HuH-7.5 (cell line): ENCODE results near the gene TEDDM1.
"Not testable (repeated sequence)": the region's sequence is repeated elsewhere in the genome, so short reads cannot be mapped to it uniquely, and the experiment has no call there.

Source experiments
- DNase-seq: peaks from one replicate; pipeline ENCODE4 v3.0.0; 2011; ENCODE audit warnings: low spot score

Gene TEDDM1, protein sequence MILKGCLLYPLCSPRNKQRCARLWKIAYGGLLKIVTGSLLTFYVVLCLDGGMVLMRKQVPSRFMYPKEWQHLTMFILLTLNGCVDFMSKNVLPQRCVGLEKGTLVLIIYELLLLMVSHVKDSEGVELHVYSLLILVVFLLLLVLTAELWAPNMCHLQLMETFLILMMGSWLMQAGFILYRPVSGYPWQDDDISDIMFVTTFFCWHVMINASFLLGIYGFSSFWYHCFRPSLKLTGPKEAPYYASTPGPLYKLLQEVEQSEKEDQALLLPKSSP

GRCh38 chr1:182400567-182400966 is at the start of gene TEDDM1:
TSS of gene TEDDM1 (minus strand) at chr1:182400667. CDS start at chr1:182400485, 182 bp downstream.
- no peak for DNase-seq

DNA sequence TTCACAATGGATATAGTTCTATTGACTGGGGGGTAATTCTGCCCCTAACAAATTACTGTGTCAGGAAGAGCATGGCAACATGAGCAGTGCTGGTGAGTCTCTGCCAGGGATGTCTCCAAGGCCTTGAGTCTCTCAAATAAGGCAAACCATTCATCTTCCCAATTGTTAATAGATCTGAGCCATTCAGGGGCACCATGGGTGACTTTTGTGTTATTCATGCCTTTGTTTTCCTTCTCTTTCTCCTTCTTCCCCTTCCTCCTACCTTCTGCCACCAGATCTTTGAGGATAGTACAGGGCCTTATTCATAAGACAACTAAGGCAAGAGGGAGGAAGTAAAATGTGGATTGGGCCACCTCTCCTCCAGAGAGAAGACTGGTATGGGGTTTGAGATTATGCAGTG is 49.6 kb upstream of the TEDDM1 start, which contains the start of gene RGSL1:
Gene RGSL1 (plus strand): TSS at position 60 of the 400 bp plus-strand sequence. CDS start 20 bp downstream, at position 80.
- DNase-seq: no peak

GRCh38 chr1:182447660-182448059 is 47.2 kb upstream of the TEDDM1 start:
- no peak for DNase-seq

- not testable (repeated sequence) for DNase-seq
These were observed 46.7 kb upstream of the TEDDM1 start for GRCh38 chr1:182447124-182447523.

DNA sequence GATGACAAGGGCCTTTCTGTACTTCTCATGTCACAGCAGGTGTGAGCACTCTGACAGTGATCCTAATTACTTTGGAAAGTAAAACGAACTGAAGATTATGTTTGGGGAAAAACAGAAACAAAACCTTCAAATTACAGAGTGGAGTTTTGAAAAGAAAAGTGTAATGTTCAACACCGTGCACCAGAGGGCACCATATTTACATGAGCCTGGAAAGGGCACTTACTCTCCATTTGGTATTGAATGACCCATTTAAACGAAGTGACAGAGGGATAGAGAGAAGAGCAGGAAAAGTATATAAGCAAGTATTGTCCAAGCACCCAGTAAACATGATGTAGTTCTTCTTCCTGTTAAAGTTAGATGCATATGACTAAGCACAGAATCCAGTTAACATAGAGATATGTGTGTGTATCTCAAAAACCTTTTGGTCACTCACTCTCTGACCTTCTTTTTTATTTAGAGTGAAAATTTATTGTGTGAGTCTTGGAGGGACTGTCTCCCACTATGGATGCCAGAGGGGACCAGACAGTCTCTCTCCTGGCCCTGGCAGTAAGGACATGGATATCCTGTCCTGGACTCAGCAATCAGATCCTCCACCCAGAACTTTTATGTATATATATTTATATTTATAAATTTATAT is 45.7 kb upstream of the TEDDM1 start:
- DNase-seq: peak; percentile 52

- DNase-seq: no peak
These were observed 44.0 kb upstream of the TEDDM1 start for GRCh38 chr1:182444497-182444896.

DNA sequence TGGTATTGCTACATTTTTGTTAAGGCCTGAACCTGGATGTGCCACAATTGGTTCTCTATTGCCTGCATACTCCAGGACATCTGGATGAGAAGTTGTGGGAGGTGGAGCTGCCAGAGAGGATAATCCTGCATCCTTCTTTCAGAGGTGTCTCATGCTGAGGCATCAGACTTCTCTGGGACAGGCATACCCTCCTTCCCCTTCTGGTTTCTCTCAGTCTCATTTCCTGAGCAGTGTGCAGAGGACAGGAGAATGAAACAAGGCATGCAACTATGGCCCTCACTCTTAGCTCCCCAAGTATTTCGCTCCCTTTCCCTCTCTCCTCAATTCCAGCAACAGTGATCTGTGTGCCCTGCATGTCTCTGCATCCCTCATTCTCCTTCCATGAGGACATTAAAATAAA is 41.9 kb upstream of the TEDDM1 start:
- DNase-seq: no peak

DNA sequence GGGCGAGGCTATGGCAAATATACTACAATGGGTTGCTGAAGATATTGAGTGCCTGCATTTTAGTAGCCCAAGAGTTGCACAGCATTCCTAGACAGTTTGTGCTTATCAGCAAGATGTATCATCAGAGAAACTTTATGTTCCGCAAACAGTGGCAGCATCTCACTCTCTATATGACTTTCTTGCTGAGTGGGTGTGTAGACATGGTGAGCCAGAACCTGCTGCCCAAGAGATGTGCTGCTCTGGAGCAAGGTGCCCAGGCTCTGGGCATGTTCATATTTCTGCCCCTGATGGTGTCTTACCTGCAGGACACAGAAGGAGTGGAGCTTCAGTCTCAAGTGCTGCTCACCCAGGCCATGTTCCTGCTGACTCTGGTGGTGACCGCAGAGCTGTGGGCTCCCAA is 41.3 kb upstream of the TEDDM1 start:
- no peak for DNase-seq

- DNase-seq: no peak
These were observed 37.9 kb upstream of the TEDDM1 start for GRCh38 chr1:182438326-182438725.

DNA sequence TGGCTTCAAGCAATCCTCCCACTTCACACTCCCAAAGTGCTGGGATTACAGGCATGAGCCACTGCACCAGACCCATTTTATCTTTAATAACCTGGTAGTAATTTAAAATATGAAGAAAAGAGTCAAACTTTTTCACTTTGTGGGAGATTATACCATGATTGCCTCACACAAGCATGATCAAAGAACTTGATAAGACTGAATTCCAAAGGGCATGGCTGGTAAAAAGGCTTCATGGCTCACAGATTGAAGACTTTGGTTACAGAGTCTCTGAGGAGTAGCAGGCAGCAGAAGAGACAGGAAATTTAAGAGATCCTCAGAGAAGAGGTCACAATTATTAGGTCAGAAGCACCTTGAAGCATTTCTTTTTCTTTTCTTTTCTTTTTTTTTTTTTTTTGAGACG is 33.1 kb upstream of the TEDDM1 start:
- DNase-seq: no peak

DNA sequence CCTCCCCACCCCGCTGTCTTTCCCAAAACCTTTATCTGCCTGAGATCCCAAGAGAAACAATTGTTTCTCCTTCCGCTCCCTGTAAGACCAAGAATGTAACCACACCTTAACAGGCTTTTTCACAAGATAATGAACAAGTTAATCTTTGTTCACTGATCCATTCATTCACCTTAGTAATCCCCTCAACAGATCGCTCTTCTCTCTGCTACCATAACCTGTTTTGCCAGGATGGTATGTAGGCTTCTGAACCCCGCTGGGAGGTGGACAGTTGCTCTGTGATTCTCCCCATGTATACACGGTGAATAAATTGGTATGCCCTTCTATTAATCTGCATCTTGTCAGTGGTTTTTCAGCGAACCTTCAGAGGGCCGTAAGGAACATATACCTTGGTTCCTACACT is 30.8 kb upstream of the TEDDM1 start:
- no peak for DNase-seq

DNA sequence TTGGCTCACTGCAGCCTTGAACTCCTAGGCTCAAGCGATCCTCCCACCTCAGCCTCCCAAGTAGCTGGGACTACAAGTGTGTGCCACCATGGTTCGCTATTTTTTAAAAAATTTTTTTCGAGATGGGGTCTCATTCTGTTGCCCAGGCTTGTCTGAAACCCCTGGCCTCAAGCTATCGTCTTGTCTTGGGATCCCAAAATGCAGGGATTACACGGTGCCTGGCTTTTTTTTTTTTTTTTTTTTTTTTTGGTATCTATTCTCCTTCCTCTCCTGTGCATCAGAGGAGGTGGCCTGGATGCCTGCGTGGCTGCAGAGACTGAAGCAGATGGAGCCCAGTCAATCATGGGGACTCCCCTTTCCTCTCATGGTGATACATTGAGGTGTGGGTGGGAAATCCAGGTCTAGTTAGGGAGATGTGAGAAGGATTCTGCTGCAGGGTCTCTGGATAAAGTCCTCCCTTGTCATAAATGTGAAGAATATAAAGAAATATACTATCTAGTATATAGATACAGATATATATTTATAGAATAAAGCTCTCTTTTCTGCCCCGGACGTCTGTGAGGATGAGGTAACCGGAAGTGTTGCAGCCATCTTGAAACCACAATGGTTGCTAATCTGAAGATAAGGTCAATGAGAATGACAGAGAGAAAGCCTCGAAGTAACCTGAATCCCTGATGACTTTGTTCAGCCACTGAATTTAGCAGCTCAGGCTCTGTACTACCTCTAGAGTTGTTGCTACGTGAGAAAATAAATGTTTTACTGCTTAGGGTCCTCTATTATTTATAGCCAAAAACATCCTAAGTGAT is 30.0 kb upstream of the TEDDM1 start:
- no peak for DNase-seq

- DNase-seq: no peak
These were observed 27.6 kb upstream of the TEDDM1 start for GRCh38 chr1:182428043-182428442.

DNA sequence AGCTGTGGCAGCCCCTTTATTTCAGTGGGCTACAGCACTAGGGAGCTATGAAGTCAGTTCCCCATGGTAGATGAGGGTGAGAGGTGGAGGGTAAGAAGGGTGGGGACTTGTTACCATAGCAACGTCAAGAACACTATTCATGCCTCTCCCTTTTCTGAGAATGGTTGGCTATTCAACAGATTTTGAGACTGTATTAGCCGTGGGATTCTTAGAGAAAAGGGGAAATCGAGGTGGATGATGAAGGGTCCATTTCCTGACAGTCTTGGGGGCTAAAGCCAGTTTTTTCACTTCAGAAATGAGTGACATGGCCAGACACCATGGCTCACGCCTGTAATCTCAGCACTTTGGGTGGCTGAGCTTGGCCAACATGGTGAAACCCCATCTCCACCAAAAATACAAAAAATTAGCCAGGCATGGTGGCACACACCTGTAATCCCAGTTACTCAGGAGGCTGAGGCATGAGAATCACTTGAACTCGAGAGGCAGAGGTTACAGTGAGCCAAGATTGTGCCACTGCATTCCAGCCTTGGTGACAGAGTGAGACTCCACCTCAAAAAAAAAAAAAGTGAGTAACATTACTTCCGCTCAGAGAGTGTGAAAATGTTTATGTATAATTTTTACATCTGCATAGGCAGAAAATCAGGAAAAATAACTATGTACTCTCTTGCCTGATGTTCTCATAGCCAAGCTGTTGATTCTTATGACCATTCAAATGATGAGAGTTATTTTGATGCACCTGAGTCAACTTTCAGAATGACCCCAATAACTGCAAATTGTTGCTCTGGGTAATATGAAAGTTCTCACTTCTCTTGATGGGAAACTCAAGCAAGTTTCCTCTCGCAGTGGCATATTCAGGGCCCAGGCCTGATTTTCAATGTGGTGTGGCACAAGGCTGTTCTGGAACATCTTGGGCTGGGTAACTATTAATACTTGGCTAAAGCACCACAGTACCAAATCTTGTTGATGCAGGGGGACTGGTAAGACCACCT is 26.3 kb upstream of the TEDDM1 start:
- DNase-seq: no peak

GRCh38 chr1:182415789-182416188 is 15.3 kb upstream of the TEDDM1 start:
- DNase-seq: no peak

GRCh38 chr1:182413969-182414368 is 13.5 kb upstream of the TEDDM1 start:
- no peak for DNase-seq

DNA sequence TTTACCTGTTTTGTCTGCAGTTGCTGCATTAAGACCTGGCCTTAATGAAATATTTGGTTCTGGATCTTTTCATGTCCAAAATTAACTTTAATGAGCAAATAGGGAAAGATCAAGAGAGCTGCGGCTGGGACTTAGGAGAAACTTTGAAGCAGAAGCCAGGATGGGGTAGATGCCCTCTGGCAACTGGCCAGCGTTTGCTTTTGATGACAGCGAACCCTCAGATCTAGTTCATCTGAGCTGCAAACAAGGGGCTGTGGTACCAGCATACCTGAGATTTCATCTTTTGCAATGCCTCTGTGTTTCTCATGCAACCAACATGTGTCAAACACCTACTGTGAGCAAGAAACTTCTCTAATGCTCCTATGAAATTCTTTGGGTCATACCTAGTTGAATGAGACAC is 13.0 kb upstream of the TEDDM1 start:
- DNase-seq: no peak

GRCh38 chr1:182410620-182411273 is 10.3 kb upstream of the TEDDM1 start:
- DNase-seq: no peak

DNA sequence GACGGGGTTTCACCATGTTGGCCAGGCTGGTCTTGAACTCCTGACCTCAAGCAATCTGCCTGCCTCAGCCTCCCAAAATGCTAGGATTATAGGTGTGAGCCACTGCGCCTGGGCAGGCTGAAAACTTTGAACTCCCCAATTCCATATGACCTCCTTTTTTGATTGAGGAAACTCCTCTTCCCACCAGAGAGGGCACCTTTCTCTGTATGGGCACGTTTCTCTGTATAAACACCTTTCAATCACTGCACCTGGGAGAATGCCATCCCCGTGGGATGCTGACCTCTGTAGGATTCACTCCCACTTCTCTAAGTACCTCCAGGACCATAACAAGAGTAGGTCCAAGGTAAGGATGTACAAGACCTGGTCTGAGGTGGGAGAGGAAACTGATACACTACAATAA is 9.7 kb upstream of the TEDDM1 start:
- no peak for DNase-seq

- no peak for DNase-seq
These were observed 8.1 kb upstream of the TEDDM1 start for GRCh38 chr1:182408435-182409075.

GRCh38 chr1:182407724-182408123 is 7.3 kb upstream of the TEDDM1 start:
- no peak for DNase-seq
